GM18498 (cell line): ENCODE results near the gene NFATC2.
A peak's percentile ranks its signal among the peaks of the same experiment; 100 is the strongest.
"Not testable (repeated sequence)": the region's sequence is repeated elsewhere in the genome, so short reads cannot be mapped to it uniquely, and the experiment has no call there.

ENCODE experiments used
- ATAC-seq: cut with Tn5 transposase; IDR thresholded peaks from one replicate; pipeline ENCODE4 v1.9.1; 2021; ENCODE audit warnings: mild to moderate bottlenecking, moderate library complexity; ENCODE audit not compliant: unreplicated experiment

The NFATC2 gene

GRCh38 chr20:51541189-51542032, 1.1 kb downstream of the NFATC2 start:
- peak; percentile 65 for ATAC-seq

- no peak for ATAC-seq
Observed at GRCh38 chr20:51540580-51540979, 1.9 kb downstream of the NFATC2 start.

GRCh38 chr20:51540074-51540473, 2.4 kb downstream of the NFATC2 start:
- ATAC-seq: not testable (repeated sequence)

GRCh38 chr20:51536116-51537069, 6.1 kb downstream of the NFATC2 start:
- ATAC-seq: no peak

GRCh38 chr20:51535674-51536073, 6.8 kb downstream of the NFATC2 start:
- no peak for ATAC-seq

GRCh38 chr20:51535075-51535386, 7.5 kb downstream of the NFATC2 start:
- no peak for ATAC-seq

GRCh38 chr20:51533291-51534172, 9.0 kb downstream of the NFATC2 start:
- ATAC-seq: no peak

GRCh38 chr20:51532577-51533191, 9.8 kb downstream of the NFATC2 start:
- ATAC-seq: no peak

GRCh38 chr20:51531712-51532456, 10.6 kb downstream of the NFATC2 start:
- no peak for ATAC-seq

GRCh38 chr20:51531141-51531710, 11.3 kb downstream of the NFATC2 start:
- ATAC-seq: peak; percentile 66

GRCh38 chr20:51529758-51530157, 12.8 kb downstream of the NFATC2 start:
- ATAC-seq: no peak

- no peak for ATAC-seq
Observed at GRCh38 chr20:51529081-51529681, 13.3 kb downstream of the NFATC2 start.

GRCh38 chr20:51528263-51529027, 14.1 kb downstream of the NFATC2 start:
- no peak for ATAC-seq

- ATAC-seq: no peak
Observed at GRCh38 chr20:51526754-51527153, 15.8 kb downstream of the NFATC2 start.

- ATAC-seq: no peak
Observed at GRCh38 chr20:51526106-51526470, 16.4 kb downstream of the NFATC2 start.

- ATAC-seq: no peak
Observed at GRCh38 chr20:51525241-51526105, 17.0 kb downstream of the NFATC2 start.

- no peak for ATAC-seq
Observed at GRCh38 chr20:51523276-51524013, 19.1 kb downstream of the NFATC2 start.
